ENCODE measurements around the gene MRPL46. TPM values are rescaled to one million over a fixed set of nuclear protein-coding genes. Genes with fewer than 3 reads are reported as not detected.
"Not testable (repeated sequence)": the region's sequence is repeated elsewhere in the genome, so short reads cannot be mapped to it uniquely, and the experiment has no call there.

MRPL46 gene
- total RNA-seq, 1 experiment from 2014 or later, result 34.1 TPM

- H3K4me1 ChIP-seq, result peaks cover 8% of the 10 kb centered on the region
- H3K27ac ChIP-seq, result no peak overlapping the region
- no peaks in the 10 kb centered on the region; the same call in 1 of the 2 replicates for H3K9me3 ChIP-seq (replicated peaks)
- H3K36me3 ChIP-seq, result no peaks in the 10 kb centered on the region
- DNase-seq, result no peak
- no peak overlapping the region for H3K4me3 ChIP-seq
- H3K27me3 ChIP-seq, result no peaks in the 10 kb centered on the region
Observed at GRCh38 chr15:88441076-88441730, 26.0 kb downstream of the MRPL46 start.

- Histone ChIP-seq H3K36me3 (no peaks in the 10 kb centered on the region), H3K4me1 (peaks cover 16% of the 10 kb centered on the region), H3K9me3 (replicated peaks) (no peaks in the 10 kb centered on the region; the same call in 1 of the 2 replicates), H3K4me3 (no peak overlapping the region), H3K27me3 (no peaks in the 10 kb centered on the region), H3K27ac (no peak overlapping the region)
- peak in 1 of 2 experiments; percentile 19 for DNase-seq
Observed at GRCh38 chr15:88440021-88440420, 27.2 kb downstream of the MRPL46 start.

GRCh38 chr15:88438181-88438580 is 29.0 kb downstream of the MRPL46 start:
- Histone ChIP-seq H3K4me1 (peaks cover 19% of the 10 kb centered on the region), H3K36me3 (no peaks in the 10 kb centered on the region), H3K4me3 (no peak overlapping the region), H3K9me3 (replicated peaks) (no peaks in the 10 kb centered on the region; the same call in 1 of the 2 replicates), H3K27ac (no peak overlapping the region), H3K27me3 (no peaks in the 10 kb centered on the region)
- DNase-seq, result no peak

- peaks cover 23% of the 10 kb centered on the region for H3K4me1 ChIP-seq
- H3K27me3 ChIP-seq; H3K4me3 ChIP-seq; H3K27ac ChIP-seq; DNase-seq; H3K9me3 ChIP-seq (replicated peaks); H3K36me3 ChIP-seq: not testable (repeated sequence)
Observed at GRCh38 chr15:88434106-88434505, 33.1 kb downstream of the MRPL46 start.

GRCh38 chr15:88433046-88433685 is 34.0 kb downstream of the MRPL46 start:
- H3K27me3 ChIP-seq, result no peaks in the 10 kb centered on the region
- no peaks in the 10 kb centered on the region for H3K36me3 ChIP-seq
- no peak overlapping the region for H3K27ac ChIP-seq
- DNase-seq, result no peak
- no peak overlapping the region for H3K4me3 ChIP-seq
- peaks cover 32% of the 10 kb centered on the region for H3K4me1 ChIP-seq
- no peaks in the 10 kb centered on the region; the same call in 1 of the 2 replicates for H3K9me3 ChIP-seq (replicated peaks)

GRCh38 chr15:88431441-88431840 is 35.7 kb downstream of the MRPL46 start:
- no peaks in the 10 kb centered on the region; the same call in 1 of the 2 replicates for H3K9me3 ChIP-seq (replicated peaks)
- no peak overlapping the region for H3K4me3 ChIP-seq
- H3K4me1 ChIP-seq, result peaks cover 25% of the 10 kb centered on the region
- H3K27ac ChIP-seq, result no peak overlapping the region
- DNase-seq, result no peak
- no peaks in the 10 kb centered on the region for H3K36me3 ChIP-seq
- H3K27me3 ChIP-seq, result no peaks in the 10 kb centered on the region

- Histone ChIP-seq H3K27me3 (no peaks in the 10 kb centered on the region), H3K4me3 (no peak overlapping the region), H3K4me1 (peaks cover 17% of the 10 kb centered on the region), H3K36me3 (no peaks in the 10 kb centered on the region), H3K27ac (no peak overlapping the region), H3K9me3 (replicated peaks) (no peaks in the 10 kb centered on the region; the same call in 1 of the 2 replicates)
- no peak for DNase-seq
Observed at GRCh38 chr15:88430051-88430450, 37.1 kb downstream of the MRPL46 start.

- H3K4me3 ChIP-seq, result no peak overlapping the region
- peaks cover 13% of the 10 kb centered on the region for H3K4me1 ChIP-seq
- no peaks in the 10 kb centered on the region for H3K36me3 ChIP-seq
- peak; percentile 13 to 39 for DNase-seq
- H3K9me3 ChIP-seq (replicated peaks), result no peaks in the 10 kb centered on the region
- H3K27me3 ChIP-seq, result no peaks in the 10 kb centered on the region
- H3K27ac ChIP-seq, result peak overlapping the region; percentile 40
Observed at GRCh38 chr15:88428805-88429605, 38.2 kb downstream of the MRPL46 start.

- H3K27ac ChIP-seq, result peak overlapping the region; percentile 40
- peaks cover 13% of the 10 kb centered on the region for H3K4me1 ChIP-seq
- H3K27me3 ChIP-seq, result no peaks in the 10 kb centered on the region
- H3K9me3 ChIP-seq (replicated peaks), result no peaks in the 10 kb centered on the region
- no peaks in the 10 kb centered on the region for H3K36me3 ChIP-seq
- DNase-seq, result no peak
- no peak overlapping the region for H3K4me3 ChIP-seq
Observed at GRCh38 chr15:88428053-88428452, 39.1 kb downstream of the MRPL46 start.

- Histone ChIP-seq H3K4me3 (no peak overlapping the region), H3K27ac (no peak overlapping the region), H3K4me1 (peaks cover 13% of the 10 kb centered on the region), H3K36me3 (no peaks in the 10 kb centered on the region), H3K27me3 (no peaks in the 10 kb centered on the region), H3K9me3 (replicated peaks) (no peaks in the 10 kb centered on the region)
- DNase-seq, result no peak
Observed at GRCh38 chr15:88426304-88426703, 40.9 kb downstream of the MRPL46 start.

GRCh38 chr15:88423331-88423730 is 43.9 kb downstream of the MRPL46 start:
- Histone ChIP-seq H3K4me3 (no peak overlapping the region), H3K4me1 (peaks cover 2% of the 10 kb centered on the region), H3K27ac (no peak overlapping the region), H3K9me3 (replicated peaks) (no peaks in the 10 kb centered on the region), H3K36me3 (no peaks in the 10 kb centered on the region), H3K27me3 (no peaks in the 10 kb centered on the region)
- no peak for DNase-seq

- Histone ChIP-seq H3K27ac (no peak overlapping the region), H3K36me3 (no peaks in the 10 kb centered on the region), H3K4me1 (no peaks in the 10 kb centered on the region), H3K9me3 (replicated peaks) (no peaks in the 10 kb centered on the region), H3K27me3 (no peaks in the 10 kb centered on the region), H3K4me3 (no peak overlapping the region)
- DNase-seq, result no peak
Observed at GRCh38 chr15:88419830-88420229, 47.4 kb downstream of the MRPL46 start.
